ENCODE data around the gene SPHK2. TPM values are rescaled to one million over a fixed set of nuclear protein-coding genes. Genes with fewer than 3 reads are reported as not detected.
"Not testable (repeated sequence)": the region's sequence is repeated elsewhere in the genome, so short reads cannot be mapped to it uniquely, and the experiment has no call there.

Gene SPHK2
- total RNA-seq, 4 donors from 2014 or later: 7.8 to 12.4 (median 9.2) TPM

GRCh38 chr19:48575931-48576622 lies 43.2 kb upstream of the SPHK2 start:
- no peak for DNase-seq
- no peak for ATAC-seq
- no peaks in the 10 kb centered on the region for H3K4me1 ChIP-seq
- no peaks in the 10 kb centered on the region for H3K9me3 ChIP-seq
- no peak overlapping the region for H3K4me3 ChIP-seq
- no peaks in the 10 kb centered on the region for H3K36me3 ChIP-seq
- TF ChIP-seq CTCF (IDR thresholded peaks at IDR 0.05 in 4 of 5, conservative IDR thresholded peaks at IDR 0.05 in 1 of 5) (no peak), POLR2A (IDR thresholded peaks at IDR 0.05) (no peak)
- intact Hi-C loops (cut with DNase I; ENCODE audit: low total_unique reads): no loop called here
- in situ Hi-C loops (cut with MboI; ENCODE audit: low sequenced_read_pairs in 4 of 4): loop anchor here in 2 of 4 donors (25.0 kb wide), 1 partner anchor 264 kb away; a partner anchor contains a TSS
- no peaks in the 10 kb centered on the region for H3K27me3 ChIP-seq
- no peak overlapping the region for H3K27ac ChIP-seq

- H3K36me3 ChIP-seq; H3K9me3 ChIP-seq; H3K27me3 ChIP-seq; DNase-seq; H3K4me1 ChIP-seq; ATAC-seq; H3K27ac ChIP-seq; intact Hi-C loops (cut with DNase I; ENCODE audit: low total_unique reads); H3K4me3 ChIP-seq: not testable (repeated sequence)
- in situ Hi-C loops (cut with MboI; ENCODE audit: low sequenced_read_pairs in 4 of 4): loop anchor here in 2 of 4 donors (25.0 kb wide), 1 partner anchor 266 kb away; a partner anchor contains a TSS
Observed at GRCh38 chr19:48577908-48578307, 41.4 kb upstream of the SPHK2 start.

GRCh38 chr19:48578891-48579290 lies 40.4 kb upstream of the SPHK2 start:
- ATAC-seq: no peak
- H3K27ac ChIP-seq: no peak overlapping the region
- peaks cover 0 to 2% of the 10 kb centered on the region in 2 donors for H3K4me1 ChIP-seq
- in situ Hi-C loops (cut with MboI; ENCODE audit: low sequenced_read_pairs in 4 of 4) (loop anchor here in 2 of 4 donors (25.0 kb wide), 1 partner anchor 267 kb away; a partner anchor contains a TSS), intact Hi-C loops (cut with DNase I; ENCODE audit: low total_unique reads) (no loop called here)
- H3K36me3 ChIP-seq: no peaks in the 10 kb centered on the region
- no peak for DNase-seq
- no peak overlapping the region for H3K4me3 ChIP-seq
- no peaks in the 10 kb centered on the region for H3K27me3 ChIP-seq
- H3K9me3 ChIP-seq: no peaks in the 10 kb centered on the region
- TF ChIP-seq POLR2A (IDR thresholded peaks at IDR 0.05) (no peak), CTCF (IDR thresholded peaks at IDR 0.05 in 4 of 5, conservative IDR thresholded peaks at IDR 0.05 in 1 of 5) (no peak)

- no peaks in the 10 kb centered on the region for H3K27me3 ChIP-seq
- H3K4me1 ChIP-seq: peaks cover 0 to 5% of the 10 kb centered on the region in 2 donors
- no peaks in the 10 kb centered on the region for H3K36me3 ChIP-seq
- intact Hi-C loops (cut with DNase I; ENCODE audit: low total_unique reads): no loop called here
- TF ChIP-seq POLR2A (IDR thresholded peaks at IDR 0.05): no peak
- TF ChIP-seq CTCF (IDR thresholded peaks at IDR 0.05 in 4 of 5, conservative IDR thresholded peaks at IDR 0.05 in 1 of 5): no peak
- no peak for DNase-seq
- H3K9me3 ChIP-seq: no peaks in the 10 kb centered on the region
- no peak for ATAC-seq
- no peak overlapping the region for H3K4me3 ChIP-seq
- in situ Hi-C loops (cut with MboI; ENCODE audit: low sequenced_read_pairs in 4 of 4): loop anchor here (5.0 to 25.0 kb wide), 3 partner anchors 75 to 270 kb away; a partner anchor contains a TSS
- no peak overlapping the region for H3K27ac ChIP-seq
Observed at GRCh38 chr19:48582168-48582567, 37.1 kb upstream of the SPHK2 start.

- H3K27me3 ChIP-seq: no peaks in the 10 kb centered on the region
Observed at GRCh38 chr19:48587387-48587786, 31.9 kb upstream of the SPHK2 start.

More at GRCh38 chr19:48587387-48587786, 31.9 kb upstream of the SPHK2 start:
- Histone ChIP-seq H3K4me3 (no peak overlapping the region), H3K36me3 (no peaks in the 10 kb centered on the region), H3K27ac (no peak overlapping the region), H3K9me3 (no peaks in the 10 kb centered on the region), H3K4me1 (peaks cover 5% of the 10 kb centered on the region in 2 donors)
- DNase-seq: no peak
- TF ChIP-seq CTCF (IDR thresholded peaks at IDR 0.05 in 4 of 5, conservative IDR thresholded peaks at IDR 0.05 in 1 of 5) (no peak), POLR2A (IDR thresholded peaks at IDR 0.05) (no peak)
- intact Hi-C loops (cut with DNase I; ENCODE audit: low total_unique reads): loop anchor here (5.0 kb wide), 1 partner anchor 265 kb away; a partner anchor contains a TSS
- in situ Hi-C loops (cut with MboI; ENCODE audit: low sequenced_read_pairs in 4 of 4): loop anchor here in 2 of 4 donors (5.0 to 25.0 kb wide), 2 partner anchors 95 to 275 kb away; a partner anchor contains a TSS
- ATAC-seq: no peak
